Renal cortical epithelial cell (primary cell): Measurements from ENCODE around the gene RO60. TPM values are rescaled to one million over a fixed set of nuclear protein-coding genes. Genes with fewer than 3 reads are reported as not detected.
"Not testable (repeated sequence)": the region's sequence is repeated elsewhere in the genome, so short reads cannot be mapped to it uniquely, and the experiment has no call there.

Experiments
- DNase-seq: peaks from one replicate; pipeline ENCODE4 v3.0.0-alpha.2; 2011; ENCODE audit warnings: low read depth
- total RNA-seq: library from RNA; depleted of rRNA; stranded (reverse); fragments of >200 nt; gene quantifications from 2 replicates; pipeline ENCODE4 v1.2.3, GENCODE V29; 2014

The RO60 gene
- total RNA-seq = 153 and 155 TPM in 2 replicates

DNA sequence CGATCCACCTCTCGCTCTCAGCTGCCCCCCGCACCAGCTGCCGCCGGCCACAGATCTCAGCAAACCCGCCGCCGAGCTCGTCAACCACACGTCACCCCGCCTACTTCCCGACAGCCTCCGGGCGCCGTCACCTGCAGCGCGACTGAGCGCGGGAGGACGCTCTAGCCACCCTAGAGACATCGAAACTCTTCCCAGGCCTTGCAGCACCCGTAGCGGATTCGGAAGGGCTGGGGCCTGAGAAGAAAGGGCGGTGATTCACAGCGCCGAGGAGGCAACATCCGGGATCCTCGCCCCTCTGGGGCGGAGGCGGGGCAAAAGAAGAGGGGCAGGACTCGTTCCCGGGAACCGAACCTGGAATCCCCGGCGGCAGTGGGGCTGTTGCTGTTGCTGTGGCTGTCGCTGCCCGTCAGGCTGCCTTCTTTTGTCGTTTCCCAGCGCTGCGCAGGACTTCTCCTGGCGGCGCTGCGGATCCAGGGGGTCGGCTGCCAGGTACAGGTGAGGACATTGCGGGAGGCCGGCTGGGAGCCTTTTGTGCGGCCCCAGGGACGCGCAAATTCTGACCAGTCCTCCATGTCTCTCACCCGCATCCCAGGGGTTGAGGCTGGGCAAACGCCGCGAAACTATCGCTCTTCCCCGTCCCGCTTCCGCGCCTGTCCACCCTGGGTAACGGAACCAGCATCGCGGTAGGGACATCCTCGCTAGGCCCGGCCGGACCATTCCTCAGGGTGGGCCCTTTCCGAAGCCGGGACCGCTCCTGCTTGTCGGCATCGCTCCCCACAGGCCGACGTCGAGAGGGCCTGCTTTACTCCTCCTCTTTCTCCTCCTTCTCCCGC is at the start of gene RO60, which contains the start of gene UCHL5:
RO60 (plus strand) TSS at position 331 of the 833 bp plus-strand sequence. CDS start 9,443 bp downstream, outside the sequence.
UCHL5 (minus strand) TSS at position 79 of the 833 bp plus-strand sequence. CDS start 100 bp downstream, outside the sequence.
- DNase-seq = peak; percentile 96

GRCh38 chr1:193011406-193011805 is 48.0 kb upstream of the RO60 start:
- no peak for DNase-seq

- DNase-seq = peak; percentile 13
These were observed 46.4 kb upstream of the RO60 start for GRCh38 chr1:193013005-193013404.

DNA sequence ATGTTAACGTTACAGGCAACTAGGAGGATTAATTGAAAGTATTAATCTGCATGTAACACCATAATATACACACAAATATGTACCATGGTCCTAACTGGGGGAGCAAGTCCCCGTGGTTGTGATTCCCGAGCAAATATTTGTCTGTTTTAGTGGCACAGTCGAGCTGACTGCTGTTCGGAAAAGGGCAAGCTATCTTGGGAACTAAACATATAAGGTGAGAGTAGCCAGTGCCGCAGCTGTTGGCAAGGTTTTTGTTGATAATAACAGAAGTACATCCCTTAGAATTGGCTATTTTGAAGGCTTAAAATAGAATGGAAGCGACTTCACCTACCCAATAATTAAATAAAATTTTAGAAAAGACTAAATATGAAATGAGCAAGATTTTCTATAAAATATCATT is 45.7 kb upstream of the RO60 start:
- no peak for DNase-seq

GRCh38 chr1:193014400-193014799 is 45.0 kb upstream of the RO60 start:
- DNase-seq = no peak

- DNase-seq = no peak
These were observed 42.6 kb upstream of the RO60 start for GRCh38 chr1:193016788-193017187.

GRCh38 chr1:193019442-193020026 is 39.9 kb upstream of the RO60 start:
- peak; percentile 75 for DNase-seq

DNA sequence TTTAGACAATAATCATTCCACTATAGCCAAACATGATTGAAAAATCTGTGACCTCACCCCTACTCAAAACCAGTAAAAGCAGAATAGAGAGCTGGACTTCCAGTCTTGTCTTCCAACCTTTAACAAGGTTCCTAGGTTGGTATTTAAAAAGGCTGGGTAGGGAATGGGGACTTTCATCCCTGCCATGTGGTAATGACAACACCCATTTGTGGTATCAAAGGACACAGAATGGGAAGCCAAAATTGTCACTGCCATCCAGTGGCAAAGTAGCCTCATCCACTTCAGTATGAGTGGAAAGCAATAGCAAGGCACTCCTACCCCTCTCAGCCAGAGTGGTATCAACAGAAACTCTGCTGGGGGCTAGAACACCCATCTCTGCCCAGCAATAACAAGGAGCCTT is 34.2 kb upstream of the RO60 start:
- no peak for DNase-seq

- no peak for DNase-seq
These were observed 29.1 kb upstream of the RO60 start for GRCh38 chr1:193030280-193030679.

DNA sequence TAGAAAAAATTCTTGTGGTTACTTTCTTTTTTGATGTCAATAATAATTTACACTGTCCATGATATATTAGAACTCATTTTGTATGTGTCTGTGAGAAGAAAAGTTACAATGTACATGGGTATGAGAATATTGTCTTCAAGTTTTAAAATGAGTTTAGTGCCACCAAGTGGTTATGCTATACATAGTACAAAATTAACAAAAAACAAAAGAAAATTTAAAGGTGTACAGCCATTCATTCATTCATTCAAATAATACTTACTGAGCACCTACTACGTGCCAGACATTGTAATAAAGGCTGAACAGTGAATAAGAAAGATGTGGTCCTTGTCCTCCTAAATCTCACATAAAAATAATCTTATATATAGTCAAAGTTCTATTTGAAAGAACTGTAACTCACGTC is 28.0 kb upstream of the RO60 start:
- peak; percentile 34 for DNase-seq

DNA sequence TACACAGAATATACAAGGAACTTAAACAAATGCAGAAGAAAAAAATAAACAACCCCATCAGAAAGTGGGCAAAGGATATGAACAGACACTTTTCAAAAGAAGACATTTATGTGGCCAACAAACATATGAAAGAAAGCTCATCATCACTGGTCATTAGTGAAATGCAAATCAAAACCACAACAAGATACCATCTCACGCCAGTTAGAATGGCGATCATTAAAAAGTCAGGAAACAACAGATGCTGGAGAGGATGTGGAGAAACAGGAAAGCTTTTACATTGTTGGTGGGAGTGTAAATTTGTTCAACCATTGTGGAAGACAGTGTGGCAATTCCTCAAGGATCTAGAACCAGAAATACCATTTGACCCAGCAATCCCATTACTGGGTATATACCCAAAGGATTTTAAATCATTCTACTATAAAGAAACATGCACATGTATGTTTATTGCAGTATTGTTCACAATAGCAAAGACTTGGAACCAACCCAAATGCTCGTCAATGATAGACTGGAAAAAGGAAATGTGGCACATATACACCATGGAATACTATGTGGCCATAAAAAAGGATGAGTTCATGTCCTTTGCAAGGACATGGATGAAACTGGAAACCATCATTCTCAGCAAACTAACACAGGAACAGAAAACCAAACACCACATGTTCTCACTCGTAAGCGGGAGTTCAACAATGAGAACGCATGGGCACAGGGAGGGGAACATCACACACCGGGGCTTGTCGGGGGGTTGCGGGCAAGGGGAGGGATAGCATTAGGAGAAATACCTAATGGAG is 26.6 kb upstream of the RO60 start:
- not testable (repeated sequence) for DNase-seq

DNA sequence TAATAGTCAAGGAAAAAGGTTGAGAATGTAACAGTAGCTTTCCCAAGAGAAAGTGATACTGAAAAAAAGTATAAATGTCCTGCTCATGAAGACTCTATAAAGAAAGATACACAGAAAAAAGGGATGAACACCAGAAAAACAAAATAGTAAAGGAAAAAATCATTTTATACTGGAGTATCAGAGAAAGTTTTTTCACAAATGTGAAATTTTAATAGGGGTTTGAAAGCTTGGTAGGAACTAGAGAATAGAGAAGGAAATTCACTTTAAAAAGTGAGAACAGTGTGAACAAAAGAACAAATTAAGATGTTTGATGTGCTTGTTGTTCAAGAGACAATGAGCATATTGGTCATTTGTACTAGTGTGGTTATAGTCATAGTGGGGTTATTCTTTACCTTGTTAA is 25.8 kb upstream of the RO60 start:
- DNase-seq = no peak

DNA sequence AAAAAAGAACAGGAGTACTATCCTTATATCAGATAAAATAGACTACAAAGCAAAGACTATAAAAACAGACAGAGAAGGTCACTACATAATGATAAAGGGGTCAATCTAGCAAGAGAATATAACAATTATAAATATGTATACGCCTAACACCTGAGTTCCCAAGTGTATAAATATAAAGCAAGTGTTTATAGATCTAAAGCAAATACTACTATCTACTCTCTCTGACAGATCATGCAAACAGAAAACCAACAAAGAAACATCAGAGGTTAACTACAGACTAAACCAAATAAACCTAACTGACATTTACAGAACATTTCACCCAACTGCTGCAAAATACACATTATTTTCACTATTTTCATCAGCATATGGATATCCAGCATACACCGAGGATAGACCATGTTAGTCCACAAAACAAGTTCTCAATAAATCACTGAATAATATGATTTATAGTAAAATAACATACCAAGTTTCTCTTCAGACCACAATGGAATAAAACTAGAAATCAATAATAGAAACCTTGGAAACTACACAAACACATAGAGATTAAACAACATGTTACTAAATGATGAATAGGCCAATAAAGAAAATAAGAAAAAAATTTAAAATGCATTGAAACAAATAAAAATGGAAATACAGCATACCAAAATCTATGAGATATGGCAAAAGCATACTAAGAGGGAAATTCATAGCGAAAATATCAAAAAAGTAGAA is 22.9 kb upstream of the RO60 start:
- DNase-seq = no peak

- no peak for DNase-seq
These were observed 19.4 kb upstream of the RO60 start for GRCh38 chr1:193040011-193040410.

DNA sequence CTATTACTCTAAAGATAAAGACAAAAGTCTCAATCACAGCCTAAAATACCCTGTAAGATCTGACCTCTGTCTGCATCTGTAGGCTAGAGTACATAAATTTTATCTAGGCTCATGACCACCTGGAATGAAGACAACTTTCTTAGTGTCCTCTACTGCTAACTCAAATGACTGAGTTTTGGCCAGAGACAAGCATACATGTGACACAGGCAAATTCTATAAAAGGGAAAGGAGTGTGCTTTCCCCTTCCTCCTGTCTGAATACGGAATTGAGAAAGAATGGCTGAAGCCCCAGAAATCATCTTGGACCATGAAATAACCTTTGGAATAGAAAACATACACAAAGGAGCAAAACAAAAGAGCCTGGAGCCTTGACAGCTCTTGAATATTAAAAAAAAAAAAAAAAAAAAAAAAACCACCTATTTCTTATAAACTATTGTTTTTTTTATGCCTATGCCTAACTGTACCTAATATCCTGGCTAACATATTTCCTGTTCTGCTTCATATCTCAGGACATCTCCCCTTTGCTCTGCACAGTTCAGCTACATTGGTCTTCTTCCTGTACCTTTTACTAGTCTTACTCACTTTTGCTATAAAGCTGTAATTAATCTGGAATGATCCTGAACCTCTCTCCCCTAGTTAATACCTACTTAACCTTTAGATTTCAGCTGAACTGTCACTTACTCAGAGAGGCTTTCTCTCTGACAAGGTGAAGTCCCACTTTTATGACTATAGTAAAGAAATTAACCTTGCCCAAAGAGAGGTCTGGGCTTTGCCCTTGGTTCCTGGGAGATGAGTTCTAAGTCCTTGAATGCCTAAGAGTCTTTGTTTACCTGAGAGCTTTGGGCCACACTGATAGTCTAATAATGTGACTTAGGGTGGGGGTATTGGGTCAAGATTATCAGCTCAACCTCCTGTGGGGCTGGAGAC is 16.4 kb upstream of the RO60 start:
- DNase-seq = no peak

GRCh38 chr1:193048913-193049312 is 10.5 kb upstream of the RO60 start:
- DNase-seq = not testable (repeated sequence)

DNA sequence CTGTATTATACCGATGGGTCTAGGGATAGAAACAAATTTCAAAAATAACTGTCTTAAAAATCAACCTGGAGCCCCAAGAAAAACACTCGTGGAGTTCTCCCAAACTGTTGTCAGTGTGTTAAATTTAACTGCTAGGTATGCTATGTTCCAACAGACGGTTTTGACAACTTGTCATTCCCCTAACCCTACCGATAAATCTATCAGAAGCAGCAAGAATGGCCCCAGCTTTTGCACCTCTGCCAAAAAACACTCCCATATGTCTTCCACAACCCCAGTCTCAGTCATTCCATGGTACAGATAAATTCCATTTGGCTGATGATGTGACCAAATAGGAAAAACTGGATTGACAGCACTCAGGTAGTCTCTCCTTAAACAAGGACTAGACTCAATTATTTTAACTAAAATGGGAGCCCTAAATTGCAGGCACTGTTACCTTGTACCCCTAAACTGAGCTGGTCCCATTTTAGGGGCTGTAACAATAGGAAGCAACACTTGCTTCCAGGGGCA is 5.2 kb upstream of the RO60 start:
- DNase-seq = no peak

GRCh38 chr1:193058529-193059281 is 707 bp upstream of the RO60 start:
- DNase-seq = peak; percentile 33

DNA sequence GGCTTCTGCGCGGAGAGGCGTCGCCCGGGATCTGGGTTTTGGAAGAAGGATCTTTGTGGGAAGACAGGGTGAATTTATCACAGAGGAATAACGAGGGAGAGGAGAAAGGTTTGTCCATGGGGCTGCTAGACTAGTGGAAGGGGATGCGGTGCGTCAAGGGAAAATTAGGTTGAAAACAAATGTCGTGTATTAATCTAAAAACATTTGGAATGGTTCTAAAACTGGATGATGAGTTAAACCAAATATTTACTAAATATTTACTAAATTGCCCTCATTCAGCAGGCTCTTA is 647 bp downstream of the RO60 start:
- DNase-seq = no peak

GRCh38 chr1:193060406-193060805 is 994 bp downstream of the RO60 start:
- peak; percentile 13 for DNase-seq
